Breast epithelium (tissue), 3 donors: Measurements from ENCODE around the gene ZNF76.

Source experiments
- CTCF ChIP-seq, 3 donors: fragments of 450-650 bp; IDR thresholded peaks; one replicate each; pipeline ENCODE4 v1.5.1; 2016 to 2017; ENCODE audit warnings: antibody characterized with exemption in 3 of 3, mild to moderate bottlenecking in 3 of 3, moderate library complexity in 3 of 3
- POLR2A ChIP-seq: fragments of 450-650 bp; IDR thresholded peaks from one replicate; pipeline ENCODE4 v1.6.1; 2016; ENCODE audit warnings: antibody characterized with exemption, mild to moderate bottlenecking, moderate library complexity
- POLR2AphosphoS5 ChIP-seq, 3 donors: sonication (generic); formaldehyde crosslinking; IDR thresholded peaks; one replicate each; pipeline ENCODE4 v1.6.1; 2017; ENCODE audit warnings: antibody characterized with exemption in 3 of 3

- TF ChIP-seq POLR2A (no peak), POLR2AphosphoS5 (IDR thresholded peaks at IDR 0.05) (no peak), CTCF (IDR thresholded peaks at IDR 0.05) (no peak)
Measured at GRCh38 chr6:35247642-35248231, 11.8 kb upstream of the ZNF76 start.
